DND-41 (cell line): ENCODE data around the gene PLD1.

Experiments used
- ATAC-seq: fragments of 200-7000 bp; cut with Tn5 transposase; 3 replicates; pipeline ENCODE4 v1.9.1; 2021; ENCODE audit warnings: low read depth; ENCODE audit not compliant: insufficient read depth
- DNase-seq: peaks from one replicate; pipeline ENCODE4 v3.0.0-alpha.2; 2020
- H2AFZ ChIP-seq: 2 replicates; pipeline ENCODE4 v1.6.0; 2012; ENCODE audit warnings: low read depth, low read length
- H3K27ac ChIP-seq: 2 replicates; pipeline ENCODE4 v1.5.1; 2012; ENCODE audit warnings: low read length, inconsistent platforms
- H3K27me3 ChIP-seq: fragments of 200-600 bp; sonication (generic); 2 replicates; pipeline ENCODE4 v1.6.0; 2012; ENCODE audit warnings: low read length, mild to moderate bottlenecking, inconsistent platforms; ENCODE audit not compliant: insufficient read depth, poor library complexity
- H3K36me3 ChIP-seq: 2 replicates; pipeline ENCODE4 v1.5.1; 2012; ENCODE audit warnings: low read length, inconsistent platforms; ENCODE audit not compliant: insufficient read depth
- H3K4me1 ChIP-seq: 2 replicates; pipeline ENCODE4 v1.5.1; 2012; ENCODE audit warnings: mild to moderate bottlenecking, low read length; ENCODE audit not compliant: insufficient read depth
- H3K4me2 ChIP-seq: 2 replicates; pipeline ENCODE4 v1.6.0; 2012; ENCODE audit warnings: mild to moderate bottlenecking, moderate library complexity, low read length, inconsistent platforms; ENCODE audit not compliant: insufficient read depth
- H3K4me3 ChIP-seq, 2 experiments: fragments of 200-600 bp in 1 of 2; shearing (Covaris generic) in 1 of 2; 2 replicates each; pipeline ENCODE4 v1.5.1; 2012 to 2016; ENCODE audit warnings: inconsistent platforms in 2 of 2, low read length in 2 of 2, mild to moderate bottlenecking in 2 of 2, low read depth in 1 of 2, moderate library complexity in 1 of 2
- H3K79me2 ChIP-seq: 2 replicates; pipeline ENCODE4 v1.6.0; 2012; ENCODE audit warnings: low read length, inconsistent platforms; ENCODE audit not compliant: insufficient read depth
- H3K9ac ChIP-seq: 2 replicates; pipeline ENCODE4 v1.6.0; 2012; ENCODE audit warnings: low read depth, mild to moderate bottlenecking, inconsistent platforms, low read length, moderate library complexity
- H3K9me3 ChIP-seq: 2 replicates; pipeline ENCODE4 v1.5.1; 2012; ENCODE audit warnings: low read length, moderate library complexity, mild to moderate bottlenecking, inconsistent platforms; ENCODE audit not compliant: insufficient read depth, severe bottlenecking
- H4K20me1 ChIP-seq: 2 replicates; pipeline ENCODE4 v1.6.0; 2012; ENCODE audit warnings: low read length; ENCODE audit not compliant: insufficient read depth
- CTCF ChIP-seq: IDR thresholded peaks from 2 replicates; pipeline ENCODE4 v1.5.1; 2012; ENCODE audit warnings: borderline replicate concordance, low read length, moderate library complexity, mild to moderate bottlenecking; ENCODE audit not compliant: poor library complexity, severe bottlenecking; ENCODE audit errors: extremely low read depth
- EZH2 ChIP-seq: IDR thresholded peaks from 3 replicates; pipeline ENCODE4 v1.6.1; 2012; ENCODE audit warnings: borderline replicate concordance, low read depth, mild to moderate bottlenecking, moderate library complexity, low read length, inconsistent platforms; ENCODE audit not compliant: severe bottlenecking

PLD1 gene

GRCh38 chr3:171678971-171679492 is 131.3 kb downstream of the PLD1 start:
- DNase-seq: no peak
- Histone ChIP-seq H3K4me2 (no peak overlapping the region), H3K9me3 (no peaks in the 10 kb centered on the region), H3K4me3 (no peak overlapping the region), H2AFZ (no peak overlapping the region), H3K4me1 (no peaks in the 10 kb centered on the region), H3K9ac (no peak overlapping the region), H3K79me2 (no peaks in the 10 kb centered on the region), H4K20me1 (no peaks in the 10 kb centered on the region), H3K36me3 (no peaks in the 10 kb centered on the region), H3K27ac (no peak overlapping the region), H3K27me3 (peaks cover 8% of the 10 kb centered on the region)
- ATAC-seq: no peak
- TF ChIP-seq CTCF (no peak), EZH2 (no peak)

GRCh38 chr3:171677706-171678105 is 132.6 kb downstream of the PLD1 start:
- DNase-seq: no peak
- Histone ChIP-seq H3K79me2 (no peaks in the 10 kb centered on the region), H4K20me1 (no peaks in the 10 kb centered on the region), H3K36me3 (no peaks in the 10 kb centered on the region), H3K27me3 (peaks cover 2% of the 10 kb centered on the region), H3K4me1 (no peaks in the 10 kb centered on the region), H3K9me3 (no peaks in the 10 kb centered on the region), H2AFZ (no peak overlapping the region), H3K4me2 (no peak overlapping the region), H3K27ac (no peak overlapping the region), H3K4me3 (no peak overlapping the region), H3K9ac (no peak overlapping the region)
- no peak for TF ChIP-seq CTCF
- TF ChIP-seq EZH2: no peak
- no peak for ATAC-seq

GRCh38 chr3:171676601-171677175 is 133.6 kb downstream of the PLD1 start:
- ATAC-seq (no peak), DNase-seq (no peak)
- no peak overlapping the region for H3K4me3 ChIP-seq
- no peak overlapping the region for H2AFZ ChIP-seq
- H3K27me3 ChIP-seq: no peaks in the 10 kb centered on the region
- H3K36me3 ChIP-seq: no peaks in the 10 kb centered on the region
- no peak for TF ChIP-seq EZH2
- TF ChIP-seq CTCF: no peak
- H3K4me1 ChIP-seq: no peaks in the 10 kb centered on the region
- H3K4me2 ChIP-seq: no peak overlapping the region
- no peaks in the 10 kb centered on the region for H3K9me3 ChIP-seq
- no peak overlapping the region for H3K27ac ChIP-seq
- H4K20me1 ChIP-seq: no peaks in the 10 kb centered on the region
- no peak overlapping the region for H3K9ac ChIP-seq
- no peaks in the 10 kb centered on the region for H3K79me2 ChIP-seq
